MM.1S (cell line): Measurements from ENCODE around the gene COL25A1.

Source experiments
- EZH2 ChIP-seq: fragments of 300-600 bp; sonication (generic); optimal IDR thresholded peaks from 2 replicates; pipeline ENCODE3; 2017; ENCODE audit warnings: low read depth, mild to moderate bottlenecking, antibody characterized with exemption, low read length, mixed read lengths
- EZH2phosphoT487 ChIP-seq: fragments of 300-600 bp; sonication (generic); IDR thresholded peaks from 2 replicates; pipeline ENCODE4 v1.6.1; 2018; ENCODE audit warnings: antibody characterized with exemption, low read length
- TF ChIP-seq, protein P1 (sequence below): fragments of 300-600 bp; sonication (generic); IDR thresholded peaks from 2 replicates; pipeline ENCODE4 v1.5.1; 2016; ENCODE audit warnings: antibody characterized with exemption, low read length, mixed read lengths

DNA sequence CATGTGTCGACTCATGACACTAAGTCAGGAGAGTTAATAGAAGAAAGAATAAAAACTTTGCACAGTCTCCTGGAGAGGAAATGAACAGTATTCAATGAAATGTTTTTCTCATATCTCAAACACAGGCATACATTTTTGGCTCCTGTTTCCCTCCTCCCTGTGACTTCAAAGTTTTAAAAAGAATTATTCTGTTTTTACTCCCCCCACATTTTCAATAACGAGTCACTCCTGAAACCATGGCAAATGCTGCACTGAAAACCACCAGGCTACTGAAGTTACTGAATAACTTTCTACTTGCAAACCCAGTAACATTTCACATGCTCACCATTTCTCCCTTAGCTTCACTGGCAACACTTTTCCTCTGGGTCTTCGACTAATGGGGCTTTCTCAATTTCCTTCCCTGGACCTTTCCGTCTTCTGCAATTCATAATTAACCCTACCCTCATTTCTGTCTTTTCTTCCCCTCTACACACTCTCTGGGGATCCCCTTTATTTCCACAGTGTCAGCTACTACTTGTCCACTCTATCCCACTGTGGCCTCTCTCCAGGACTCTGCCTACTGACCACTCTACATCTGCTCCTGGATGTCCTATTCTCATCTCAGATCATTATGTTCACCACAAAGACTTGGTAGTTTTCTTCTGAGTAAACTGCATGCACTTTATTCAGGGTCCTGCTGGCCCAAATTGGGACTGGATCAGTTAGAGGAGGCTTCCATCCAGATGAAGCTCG lies 313.8 kb downstream of the COL25A1 start:
- TF ChIP-seq, protein P1, sequence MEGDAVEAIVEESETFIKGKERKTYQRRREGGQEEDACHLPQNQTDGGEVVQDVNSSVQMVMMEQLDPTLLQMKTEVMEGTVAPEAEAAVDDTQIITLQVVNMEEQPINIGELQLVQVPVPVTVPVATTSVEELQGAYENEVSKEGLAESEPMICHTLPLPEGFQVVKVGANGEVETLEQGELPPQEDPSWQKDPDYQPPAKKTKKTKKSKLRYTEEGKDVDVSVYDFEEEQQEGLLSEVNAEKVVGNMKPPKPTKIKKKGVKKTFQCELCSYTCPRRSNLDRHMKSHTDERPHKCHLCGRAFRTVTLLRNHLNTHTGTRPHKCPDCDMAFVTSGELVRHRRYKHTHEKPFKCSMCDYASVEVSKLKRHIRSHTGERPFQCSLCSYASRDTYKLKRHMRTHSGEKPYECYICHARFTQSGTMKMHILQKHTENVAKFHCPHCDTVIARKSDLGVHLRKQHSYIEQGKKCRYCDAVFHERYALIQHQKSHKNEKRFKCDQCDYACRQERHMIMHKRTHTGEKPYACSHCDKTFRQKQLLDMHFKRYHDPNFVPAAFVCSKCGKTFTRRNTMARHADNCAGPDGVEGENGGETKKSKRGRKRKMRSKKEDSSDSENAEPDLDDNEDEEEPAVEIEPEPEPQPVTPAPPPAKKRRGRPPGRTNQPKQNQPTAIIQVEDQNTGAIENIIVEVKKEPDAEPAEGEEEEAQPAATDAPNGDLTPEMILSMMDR: no peak
- TF ChIP-seq EZH2: no peak
- TF ChIP-seq EZH2phosphoT487: no peak
